Common myeloid progenitor, CD34-positive (primary cell): ENCODE data around the gene WEE2.
"Not testable (repeated sequence)": the region's sequence is repeated elsewhere in the genome, so short reads cannot be mapped to it uniquely, and the experiment has no call there.

Source experiments
- CTCF ChIA-PET: fragments of 350-600 bp; sonication (Branson Sonifier 250); formaldehyde crosslinking; loops from one replicate; lab custom pipeline; 2021; ENCODE audit warnings: antibody characterized with exemption; lab: Charles Lee
- POLR2A ChIA-PET: fragments of 350-600 bp; sonication (Branson Sonifier 250); formaldehyde crosslinking; loops from one replicate; lab custom pipeline; 2021; ENCODE audit warnings: antibody characterized with exemption; lab: Charles Lee
- DNase-seq, 3 donors: peaks; one replicate each; pipeline versions ENCODE4 v3.0.0 to v3.0.0-alpha.2; 2013
- H3K27ac ChIP-seq, 2 experiments: 1 replicate in 1 of 2; 2 replicates in 1 of 2; pipeline ENCODE4 v1.7.0; 2013; ENCODE audit warnings: inconsistent platforms in 2 of 2, low read length in 2 of 2, mild to moderate bottlenecking in 2 of 2, low read depth in 1 of 2, moderate library complexity in 1 of 2; ENCODE audit not compliant: severe bottlenecking in 2 of 2, insufficient read depth in 1 of 2, poor library complexity in 1 of 2
- H3K27me3 ChIP-seq, 5 experiments: replicated peaks in 2 of 5; 1 replicate in 3 of 5; 2 replicates in 2 of 5; pipeline versions ENCODE4 v1.6.1 to v1.7.0; 2013; ENCODE audit warnings: low read length in 4 of 5, mild to moderate bottlenecking in 2 of 5, moderate library complexity in 2 of 5, inconsistent platforms in 1 of 5; ENCODE audit not compliant: insufficient read depth in 5 of 5, control insufficient read depth in 4 of 5
- H3K36me3 ChIP-seq, 4 experiments: 1 replicate in 2 of 4; 2 replicates in 2 of 4; pipeline versions ENCODE4 v1.6.1 to v1.7.0; 2013; ENCODE audit warnings: low read length in 3 of 4, control low read depth in 1 of 4, mild to moderate bottlenecking in 1 of 4; ENCODE audit not compliant: control insufficient read depth in 4 of 4, insufficient read depth in 4 of 4
- H3K4me1 ChIP-seq, 4 experiments: 1 replicate in 3 of 4; 2 replicates in 1 of 4; pipeline versions ENCODE4 v1.6.1 to v1.7.1; 2013; ENCODE audit warnings: low read length in 3 of 4, mild to moderate bottlenecking in 3 of 4, control low read depth in 1 of 4, inconsistent platforms in 1 of 4, moderate library complexity in 1 of 4; ENCODE audit not compliant: control insufficient read depth in 4 of 4, insufficient read depth in 4 of 4; ENCODE audit errors: control extremely low read depth in 1 of 4
- H3K4me3 ChIP-seq, 7 experiments: 1 replicate in 4 of 7; 2 replicates in 3 of 7; pipeline versions ENCODE4 v1.5.1 to v1.7.0; 2013; ENCODE audit warnings: mild to moderate bottlenecking in 7 of 7, low read length in 6 of 7, moderate library complexity in 6 of 7, inconsistent platforms in 2 of 7, low read depth in 2 of 7, control low read depth in 1 of 7; ENCODE audit not compliant: insufficient read depth in 4 of 7, control insufficient read depth in 1 of 7; ENCODE audit errors: extremely low read depth in 1 of 7
- H3K9me3 ChIP-seq, 5 experiments: 1 replicate in 4 of 5; 2 replicates in 1 of 5; pipeline versions ENCODE4 v1.6.1 to v1.7.1; 2013; ENCODE audit warnings: low read length in 4 of 5, mild to moderate bottlenecking in 2 of 5, inconsistent platforms in 1 of 5, low read depth in 1 of 5, moderate library complexity in 1 of 5; ENCODE audit not compliant: control insufficient read depth in 4 of 5, insufficient read depth in 2 of 5; ENCODE audit errors: control extremely low read depth in 1 of 5
- WGBS: methylation state at CpG from one replicate; pipeline ENCODE4 v1.1.5; 2013; ENCODE audit not compliant: insufficient coverage; 5-methylcytosine and 5-hydroxymethylcytosine counted together

Gene WEE2

GRCh38 chr7:141751904-141752303 lies 43.8 kb downstream of the WEE2 start:
- H3K4me1 ChIP-seq, POLR2A ChIA-PET, H3K27ac ChIP-seq, H3K27me3 ChIP-seq, CTCF ChIA-PET: not testable (repeated sequence)
- Histone ChIP-seq H3K9me3 (peaks cover 5 to 31% (median 27%) of the 10 kb centered on the region in 5 experiments), H3K4me3 (peak overlapping the region in 1 of 7 experiments; percentile 13), H3K36me3 (peaks cover 49 to 69% (median 56%) of the 10 kb centered on the region in 4 experiments)
- DNase-seq: peak in 2 of 3 donors; percentile 17 to 29
- WGBS: 100% methylated on average over 5 of the region's 10 CpGs

- Histone ChIP-seq H3K27ac (no peak overlapping the region), H3K4me1 (no peaks in the 10 kb centered on the region), H3K36me3 (peaks cover 52 to 74% (median 62%) of the 10 kb centered on the region in 4 experiments), H3K9me3 (peaks cover 5 to 31% (median 27%) of the 10 kb centered on the region in 5 experiments), H3K27me3 (no peaks in the 10 kb centered on the region), H3K4me3 (no peak overlapping the region)
- peak in 2 of 3 donors; percentile 31 to 41 for DNase-seq
- POLR2A ChIA-PET: no interaction called here
- WGBS: 97% methylated on average over 12 of the region's 13 CpGs
- CTCF ChIA-PET: no interaction called here
Observed at GRCh38 chr7:141752634-141753033, 44.5 kb downstream of the WEE2 start.

GRCh38 chr7:141754939-141755338 lies 46.8 kb downstream of the WEE2 start:
- H3K4me3 ChIP-seq: no peak overlapping the region
- POLR2A ChIA-PET: no interaction called here
- no peak overlapping the region for H3K27ac ChIP-seq
- no CpG with 5 or more reads among the region's 6 CpGs for WGBS
- peak; percentile 22 to 48 (median 41) for DNase-seq
- H3K9me3 ChIP-seq: peaks cover 5 to 28% (median 23%) of the 10 kb centered on the region in 5 experiments
- H3K4me1 ChIP-seq: no peaks in the 10 kb centered on the region
- peaks cover 37 to 70% (median 52%) of the 10 kb centered on the region in 4 experiments for H3K36me3 ChIP-seq
- CTCF ChIA-PET: interaction anchor here (1.4 kb wide), 1 partner anchor 222 kb away, joined by 3 read pairs; no protein-coding TSS in a partner anchor
- H3K27me3 ChIP-seq: no peaks in the 10 kb centered on the region

GRCh38 chr7:141763797-141764196 lies 55.6 kb downstream of the WEE2 start, which contains the start of gene TAS2R3:
Gene TAS2R3 (plus strand): TSS chr7:141764097. CDS start chr7:141764159, 62 bp downstream.
- no peaks in the 10 kb centered on the region for H3K9me3 ChIP-seq
- H3K27ac ChIP-seq: no peak within 1 kb of the TSS
- no peak within 1 kb of the TSS for H3K4me3 ChIP-seq
- H3K4me1 ChIP-seq: no peaks in the 10 kb centered on the region
- H3K27me3 ChIP-seq: no peaks in the 10 kb centered on the region
- 91% methylated on average over 3 of the region's 3 CpGs for WGBS
- DNase-seq: no peak
- CTCF ChIA-PET: no interaction called here
- peaks cover 8 to 58% (median 22%) of the 10 kb centered on the region in 4 experiments for H3K36me3 ChIP-seq
- POLR2A ChIA-PET: no interaction called here

- H3K27ac ChIP-seq, H3K9me3 ChIP-seq, H3K4me1 ChIP-seq, POLR2A ChIA-PET, H3K27me3 ChIP-seq, H3K4me3 ChIP-seq, DNase-seq, CTCF ChIA-PET: not testable (repeated sequence)
- 100% methylated on average over 1 of the region's 3 CpGs for WGBS
- H3K36me3 ChIP-seq: peaks cover 0 to 13% (median 3%) of the 10 kb centered on the region in 4 experiments
Observed at GRCh38 chr7:141770083-141770583, 62.0 kb downstream of the WEE2 start.

GRCh38 chr7:141776374-141776773 lies 68.2 kb downstream of the WEE2 start, which contains the start of gene TAS2R4:
Gene TAS2R4 (plus strand): TSS chr7:141776674. CDS start chr7:141778489, 1,815 bp downstream.
- CTCF ChIA-PET: interaction anchor here (1.0 to 2.0 kb wide), 2 partner anchors 10 to 26 kb away, joined by 3 to 7 read pairs; no protein-coding TSS in a partner anchor
- no peak within 1 kb of the TSS for H3K4me3 ChIP-seq
- no peak within 1 kb of the TSS for H3K27ac ChIP-seq
- WGBS: 100% methylated on average over 1 of the region's 1 CpG
- H3K27me3 ChIP-seq: no peaks in the 10 kb centered on the region
- no peak for DNase-seq
- peaks cover 3 to 29% (median 19%) of the 10 kb centered on the region in 4 experiments for H3K36me3 ChIP-seq
- POLR2A ChIA-PET: no interaction called here
- no peaks in the 10 kb centered on the region for H3K4me1 ChIP-seq
- H3K9me3 ChIP-seq: peaks cover 0 to 9% (median 2%) of the 10 kb centered on the region in 5 experiments
